ENCODE results near the gene EXD3.

The EXD3 gene

DNA sequence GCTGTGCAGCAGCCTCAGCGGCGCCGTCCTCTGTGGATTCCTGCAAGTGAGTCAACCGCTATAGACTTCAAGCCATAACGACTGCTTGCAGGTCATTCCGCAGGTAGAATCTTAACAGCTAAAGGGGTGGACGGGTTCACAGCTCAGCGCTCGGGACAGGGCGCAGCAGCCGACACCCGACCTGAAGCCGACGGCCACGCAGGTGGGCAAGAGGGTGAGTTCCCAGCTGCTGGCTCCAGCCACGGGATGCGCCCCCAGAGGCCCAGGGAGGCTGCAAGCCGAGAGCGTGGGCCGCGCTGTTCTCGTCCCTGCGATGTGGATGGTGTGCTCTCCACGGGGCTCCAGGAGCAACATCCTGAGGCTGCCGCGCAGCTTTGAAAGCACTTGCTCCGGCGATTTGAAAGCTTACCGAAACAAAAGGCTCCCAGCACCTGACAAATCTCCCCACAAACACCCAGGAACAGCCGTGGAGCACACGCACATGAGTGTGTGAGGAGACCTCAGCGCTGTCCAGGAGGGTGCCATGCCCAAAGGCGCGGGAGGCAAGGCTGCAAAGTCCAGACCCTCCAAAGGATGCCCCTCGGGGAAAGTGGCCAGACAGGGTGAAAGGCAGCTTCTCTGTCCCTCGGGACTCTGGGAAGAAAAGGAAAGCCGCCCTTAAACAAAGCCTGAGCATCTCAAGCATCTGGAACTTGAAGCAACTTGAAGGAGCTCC is 48.7 kb downstream of the EXD3 start:
- DNase-seq: no peak

DNA sequence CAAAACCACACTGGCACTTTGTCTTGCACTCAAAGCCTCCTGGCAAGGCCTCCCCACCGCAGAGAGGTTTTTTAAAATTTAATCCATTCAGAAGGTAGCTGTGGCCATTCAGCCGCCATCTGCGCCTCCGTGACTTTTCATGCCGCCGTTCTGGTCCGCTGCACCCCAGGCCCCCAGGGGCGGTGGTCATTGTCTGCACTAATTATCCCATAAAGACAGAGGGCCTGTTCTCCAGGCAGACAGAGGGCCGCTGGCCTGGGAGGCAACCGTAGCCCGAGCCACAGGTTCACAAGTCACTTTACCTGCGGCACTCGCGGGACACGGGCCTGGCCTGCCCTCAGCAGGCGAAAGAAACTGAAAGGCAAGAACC is 49.4 kb downstream of the EXD3 start:
- DNase-seq: no peak

DNA sequence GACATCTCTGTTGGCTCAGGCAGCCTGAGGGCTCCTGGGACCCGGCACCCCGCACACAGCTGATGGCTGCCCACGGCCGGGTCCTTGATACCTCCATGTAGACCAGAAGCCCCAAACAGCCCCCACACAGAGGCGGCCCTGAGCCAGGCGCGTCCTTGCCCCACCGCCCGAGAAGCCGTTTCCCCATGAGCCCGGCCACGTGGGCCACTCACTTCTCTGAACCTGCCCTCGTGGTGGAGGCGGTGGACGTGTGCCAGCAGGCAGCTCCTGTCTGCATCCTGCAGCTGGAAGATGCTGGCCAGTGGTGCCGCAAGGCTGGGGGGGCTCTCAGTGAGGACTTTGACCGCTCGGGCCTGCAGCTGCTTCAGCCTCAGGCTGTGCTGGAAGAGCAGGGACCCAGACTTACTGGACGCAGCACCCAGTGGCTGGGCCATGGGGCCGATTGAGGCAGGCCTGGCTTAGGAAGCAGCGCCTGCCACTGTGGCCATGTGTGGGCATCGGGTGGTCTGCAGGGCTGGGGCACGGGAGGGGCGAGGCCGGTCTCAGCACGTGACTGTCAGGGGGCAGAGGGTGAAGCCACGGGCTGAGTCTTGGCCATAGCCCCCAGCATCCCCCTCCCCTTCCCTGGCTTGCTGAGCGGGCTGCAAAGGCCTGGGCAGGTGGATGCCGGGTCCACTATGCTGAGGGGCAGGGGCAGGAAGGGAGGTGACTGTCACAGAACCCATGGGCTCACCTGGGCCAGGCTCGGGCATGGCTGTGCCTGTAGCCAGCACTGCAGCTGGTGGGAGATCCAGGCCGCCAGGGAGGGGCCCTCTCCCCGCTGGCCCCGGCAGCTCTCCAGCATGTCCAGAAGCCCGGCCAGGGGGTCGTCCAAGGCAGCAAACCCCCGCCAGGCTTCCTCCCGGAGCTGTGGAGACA is 50.0 kb downstream of the EXD3 start:
- DNase-seq: no peak

DNA sequence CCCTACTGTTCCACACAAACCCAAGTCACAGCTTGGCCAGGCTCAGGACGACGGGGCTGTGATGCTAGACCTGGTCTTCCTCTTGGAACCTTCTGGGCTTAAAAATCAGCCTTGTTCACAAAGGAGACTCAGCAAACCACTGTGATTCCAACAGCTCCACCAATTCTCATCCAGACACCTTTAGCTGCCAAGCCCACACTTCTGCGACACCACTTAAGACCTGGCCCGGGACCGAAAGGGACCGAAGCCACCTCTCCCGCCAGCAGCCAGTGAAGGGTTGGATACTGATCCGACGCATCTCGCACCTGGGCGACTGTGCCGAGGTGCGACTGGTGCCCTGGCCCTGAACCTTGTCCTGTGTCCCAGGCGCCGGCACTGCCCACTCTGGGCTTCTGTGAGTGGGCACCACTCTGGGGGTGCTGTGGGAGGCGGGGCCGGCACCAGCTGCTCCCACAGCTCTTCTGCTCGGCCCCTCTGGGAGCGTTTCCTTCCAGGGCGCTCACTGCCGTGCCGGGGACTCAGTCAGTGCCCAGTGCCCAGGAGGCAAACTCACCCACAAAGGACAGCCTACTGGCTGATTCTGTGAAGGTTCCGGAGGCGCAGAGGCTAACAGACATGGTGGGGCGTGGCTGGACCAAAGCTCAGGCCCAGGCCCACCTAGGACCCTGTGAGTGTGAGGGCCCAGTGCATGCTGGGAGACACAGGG is 50.9 kb downstream of the EXD3 start:
- DNase-seq: no peak

DNA sequence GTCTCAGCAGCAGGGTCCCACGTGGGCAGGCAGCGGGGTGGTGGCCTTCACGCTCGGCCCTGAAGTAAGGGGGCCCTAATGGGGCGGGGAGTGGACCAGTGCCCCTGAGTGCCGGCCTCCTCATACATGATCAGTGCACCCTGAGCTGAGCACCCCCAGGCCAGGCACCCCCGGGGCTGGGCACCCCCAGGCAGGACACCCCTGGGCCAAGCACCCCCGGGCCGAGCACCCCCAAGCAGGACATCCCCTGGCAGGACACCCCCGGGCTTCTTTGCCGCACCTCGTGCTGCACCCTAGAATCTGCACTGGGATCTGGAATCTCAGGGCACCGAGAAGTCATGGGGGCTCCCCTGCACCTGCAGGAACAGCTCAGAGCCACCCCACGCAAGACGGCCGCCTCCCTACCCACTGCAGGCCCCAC is 51.4 kb downstream of the EXD3 start:
- DNase-seq: no peak

DNA sequence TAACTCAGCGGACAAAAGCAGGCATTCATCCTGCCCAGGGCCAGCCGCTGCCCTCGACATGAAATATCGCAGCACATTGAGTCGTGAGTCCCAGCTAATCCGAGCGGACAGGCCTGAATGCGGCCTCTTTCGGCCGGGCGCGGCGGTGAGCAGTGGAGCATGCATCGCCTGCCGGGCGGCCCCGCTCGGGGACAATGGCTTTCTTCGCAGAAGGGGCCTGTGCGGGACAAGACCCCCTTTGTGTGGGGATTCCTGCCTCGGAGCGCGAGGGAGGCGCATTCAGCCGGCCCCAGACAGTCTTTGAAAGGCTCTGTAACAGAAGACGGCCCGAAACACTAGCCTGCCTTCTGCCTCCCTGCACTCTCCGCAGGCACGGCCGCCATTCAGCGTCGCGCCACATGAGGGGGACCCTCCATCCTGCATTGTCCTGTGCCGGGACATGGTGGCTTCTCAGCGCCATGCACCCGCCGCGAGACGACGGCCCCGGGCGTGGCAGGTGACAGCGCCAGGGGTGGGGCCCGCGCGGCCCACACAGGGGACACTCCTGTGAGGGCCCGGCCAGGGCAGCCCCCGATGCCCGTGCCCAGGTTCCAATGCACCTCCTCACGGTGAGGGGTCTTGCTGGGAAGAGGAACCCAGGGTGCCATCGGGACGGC is 52.0 kb downstream of the EXD3 start:
- no peak for DNase-seq

DNA sequence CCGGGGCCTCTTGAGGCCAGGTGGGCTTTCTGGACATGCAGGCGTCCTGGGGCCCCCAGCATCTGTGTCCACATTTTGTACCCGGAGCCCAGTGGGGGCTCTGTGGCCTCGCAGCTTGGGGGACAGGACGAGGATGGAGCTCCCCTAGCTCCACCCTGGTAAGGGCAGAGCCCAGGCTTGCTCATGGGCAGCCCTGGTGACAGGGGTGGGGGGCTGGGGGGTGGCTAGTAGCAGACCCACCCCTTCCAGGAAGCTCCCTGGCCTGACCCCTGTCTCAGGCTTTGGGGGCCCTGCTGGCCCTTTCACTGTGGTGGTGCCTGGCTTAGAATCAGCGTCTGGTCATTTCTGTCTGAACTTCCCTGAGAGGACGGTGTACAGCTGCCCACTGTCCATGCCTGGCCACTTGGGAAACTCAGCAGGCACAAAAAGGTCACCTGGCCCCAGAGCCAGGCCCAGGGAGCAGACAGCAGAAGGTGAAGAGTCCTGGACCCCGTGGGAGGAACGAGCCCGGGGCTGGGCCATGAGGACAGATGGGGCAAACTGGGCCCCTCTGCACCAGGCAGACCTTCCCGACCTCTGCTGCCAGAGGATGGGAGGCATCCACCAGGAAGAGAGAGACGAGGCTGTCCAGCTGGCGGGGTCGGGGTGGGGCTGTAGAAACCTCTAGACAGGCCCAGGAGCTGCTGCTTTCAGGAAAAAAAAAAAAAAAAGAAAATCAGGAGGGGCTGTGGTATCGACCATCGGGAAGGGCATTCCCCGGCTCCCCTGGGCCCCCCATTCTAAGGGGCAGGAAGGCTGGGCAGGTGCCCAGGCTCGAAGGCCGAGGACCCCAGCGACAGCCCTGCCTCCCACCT is 52.8 kb downstream of the EXD3 start:
- no peak for DNase-seq

DNA sequence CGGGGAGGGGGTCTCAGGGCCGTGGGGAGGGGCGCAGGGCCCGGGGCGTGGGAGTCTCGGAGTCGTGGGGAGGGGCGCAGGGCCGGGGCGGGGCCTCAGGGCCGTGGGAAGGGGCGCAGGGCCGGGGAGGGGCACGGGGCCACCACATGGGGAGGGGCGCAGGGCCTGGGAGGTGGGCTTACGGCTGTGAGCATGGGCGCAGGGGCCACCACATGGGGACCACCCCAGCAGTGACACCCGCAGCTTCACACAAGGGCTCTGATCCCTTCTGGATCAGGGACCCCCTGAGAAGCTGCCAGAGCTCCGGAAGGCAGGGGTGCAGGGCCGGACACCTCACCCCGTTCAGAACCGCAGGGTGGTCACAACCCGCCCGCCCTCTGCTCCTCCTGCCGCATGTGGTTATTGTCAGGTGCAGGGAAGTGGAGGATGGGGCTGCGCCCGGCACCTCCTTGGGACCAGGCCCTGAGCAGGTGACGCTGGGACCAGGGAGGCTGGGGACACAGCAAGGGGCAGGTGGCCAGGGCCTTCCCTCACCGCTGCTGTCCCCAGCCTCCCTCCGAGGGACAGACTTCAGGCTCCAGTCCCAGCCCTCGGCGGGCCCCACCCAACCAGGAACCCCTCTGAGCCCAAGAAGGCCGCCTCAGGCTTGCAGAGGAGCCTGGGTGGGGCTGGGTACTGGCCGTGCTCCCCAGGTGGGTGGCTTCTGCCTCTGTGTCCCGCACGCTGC is 53.7 kb downstream of the EXD3 start:
- DNase-seq: no peak

DNA sequence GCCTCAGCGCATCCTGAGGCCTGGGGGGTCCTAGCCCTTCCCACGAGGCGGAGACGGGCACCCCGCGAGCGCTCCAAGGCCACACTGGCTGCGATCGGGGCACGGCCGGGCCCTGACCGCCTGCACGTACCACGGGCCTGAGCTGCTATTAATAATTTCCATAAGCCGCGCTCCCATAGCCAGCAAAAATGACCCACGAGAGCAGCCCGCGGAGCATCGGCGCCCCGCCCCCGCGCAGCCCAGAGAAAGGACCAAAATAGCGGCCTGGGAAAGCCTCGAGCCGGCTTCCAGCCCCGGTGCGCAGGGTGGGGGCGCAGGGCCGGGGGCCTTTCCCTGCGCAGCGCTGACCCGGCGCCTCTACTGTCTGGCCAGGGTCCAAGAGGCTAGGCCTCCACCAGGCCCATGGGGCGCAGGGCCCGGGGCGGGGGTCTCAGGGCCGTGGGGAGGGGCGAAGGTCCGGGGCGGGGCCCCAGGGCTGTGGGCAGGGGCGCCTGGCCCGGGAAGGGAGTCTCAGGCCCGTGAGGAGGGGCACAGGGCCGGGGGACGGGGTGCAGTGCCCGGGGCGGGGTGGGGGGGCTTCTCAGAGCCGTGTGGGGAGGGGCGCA is 54.4 kb downstream of the EXD3 start:
- no peak for DNase-seq

DNA sequence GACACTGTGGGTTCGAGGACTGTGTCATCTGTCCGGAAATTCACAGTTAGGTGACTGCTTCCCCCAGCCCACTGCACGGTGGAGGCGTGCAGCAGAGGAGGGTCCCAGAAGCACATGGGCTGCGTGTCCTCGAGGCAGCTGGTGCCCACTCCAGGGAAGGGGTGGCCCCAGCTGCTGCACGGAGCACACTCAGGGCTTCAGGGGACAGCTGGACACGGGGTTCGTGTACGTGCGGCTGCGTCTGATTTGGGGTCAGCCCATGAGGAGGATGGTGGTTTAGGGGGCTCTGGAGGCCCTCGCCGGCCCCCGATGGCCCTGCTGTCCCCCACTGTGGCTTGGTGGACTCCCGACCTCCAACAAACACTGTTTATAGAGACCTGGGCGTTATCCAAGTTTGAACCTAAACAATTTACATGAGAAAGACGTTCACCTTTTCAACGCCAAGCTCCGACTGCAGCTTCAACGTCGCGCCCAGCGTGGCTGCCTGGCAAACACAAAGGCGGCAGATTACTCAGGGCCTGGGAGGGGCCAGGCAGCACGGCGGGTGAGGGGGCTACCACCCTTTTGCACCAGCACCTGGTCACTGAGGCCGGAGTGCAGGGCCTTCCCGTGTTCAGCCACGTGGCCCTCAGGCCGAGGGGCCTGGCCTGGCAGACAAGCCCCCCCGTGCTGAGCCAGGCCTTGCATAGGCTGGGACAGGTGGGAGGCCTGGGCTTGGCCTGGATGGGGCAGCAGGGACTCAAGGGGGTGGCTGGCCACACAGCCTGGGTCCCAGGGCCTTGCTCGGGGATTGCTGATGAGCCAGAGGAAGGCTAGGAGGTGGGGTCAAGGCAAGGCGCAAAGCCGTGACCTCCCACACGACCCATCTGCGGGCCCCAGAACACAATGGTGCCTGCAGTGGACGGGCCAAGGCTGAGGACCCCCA is 55.2 kb downstream of the EXD3 start:
- no peak for DNase-seq

DNA sequence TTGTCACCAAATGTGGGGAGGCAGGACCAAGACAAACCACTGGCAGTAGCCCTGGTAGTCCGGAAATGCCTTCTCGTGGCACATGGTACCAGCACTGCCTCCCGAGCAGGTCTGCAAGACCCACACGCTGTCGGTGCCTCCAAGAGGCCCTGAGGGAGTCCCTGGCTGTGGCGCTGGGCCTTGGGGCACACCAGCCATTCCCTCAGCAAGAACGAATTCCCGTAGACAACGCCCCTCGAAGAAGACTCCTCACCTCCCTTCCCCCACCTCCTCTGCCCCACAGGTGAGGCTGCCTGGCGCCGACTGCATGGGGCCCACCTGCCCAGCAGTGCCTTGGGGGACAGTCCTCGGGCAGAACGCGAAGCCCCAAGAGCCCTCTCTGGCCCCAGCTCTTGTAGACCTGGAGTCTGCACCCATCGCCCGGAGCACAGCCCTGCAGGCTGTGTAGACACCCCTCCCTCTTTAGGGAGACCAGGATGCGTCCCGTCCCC is 56.0 kb downstream of the EXD3 start:
- DNase-seq: no peak

DNA sequence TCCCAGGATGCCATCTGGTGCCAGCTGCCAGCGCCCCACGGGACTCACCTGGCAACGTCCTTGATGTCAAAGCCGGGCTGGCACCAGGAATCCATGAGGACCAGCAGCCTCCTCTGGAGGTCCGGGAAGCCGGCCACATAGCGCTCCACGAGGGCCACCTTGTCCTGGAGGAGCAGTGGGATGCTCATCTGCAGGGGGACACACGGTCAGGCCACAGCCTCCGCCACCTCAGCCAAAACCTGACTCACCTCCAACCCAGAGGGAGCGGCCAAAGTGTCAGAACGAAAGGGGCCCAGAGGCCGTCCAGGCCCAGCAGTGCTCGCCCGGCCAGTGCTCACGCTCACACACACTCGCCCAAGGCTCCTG is 56.5 kb downstream of the EXD3 start:
- DNase-seq: no peak

DNA sequence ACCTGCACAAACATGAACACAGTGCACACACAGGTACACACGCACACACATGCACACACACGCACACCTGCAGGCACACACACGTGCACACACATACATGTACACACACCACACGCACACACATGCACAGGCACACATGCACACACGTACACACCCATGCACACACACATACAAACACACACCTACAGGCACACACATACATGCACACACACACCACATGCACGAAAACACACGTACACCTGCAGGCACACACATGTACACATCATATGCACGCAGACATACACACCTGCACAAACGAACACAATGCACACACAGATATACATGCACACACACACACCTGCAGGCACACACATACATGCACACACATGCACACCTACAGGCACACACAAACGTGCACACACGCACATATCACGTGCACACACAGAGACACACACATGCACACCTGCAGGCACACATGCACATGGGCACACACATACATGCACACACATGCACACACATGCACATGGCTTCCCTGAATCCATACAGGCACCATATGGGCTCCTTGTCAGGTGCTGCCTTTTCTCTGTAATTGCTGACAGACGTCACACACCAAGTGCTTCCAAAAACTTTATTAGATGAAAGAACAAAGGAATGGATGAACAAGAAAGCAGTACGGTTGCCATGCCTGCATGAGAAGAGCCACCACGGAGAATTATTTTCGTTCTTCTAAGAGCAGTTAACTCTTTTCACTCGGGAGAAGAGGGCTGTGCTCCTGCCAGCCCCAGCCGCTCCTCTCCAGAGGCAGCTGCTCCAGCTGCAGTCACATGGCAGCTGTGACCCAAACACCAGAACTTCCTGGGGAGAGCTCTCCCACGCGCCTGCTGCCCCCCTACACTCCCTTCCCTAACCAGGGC is 57.2 kb downstream of the EXD3 start:
- DNase-seq: no peak

DNA sequence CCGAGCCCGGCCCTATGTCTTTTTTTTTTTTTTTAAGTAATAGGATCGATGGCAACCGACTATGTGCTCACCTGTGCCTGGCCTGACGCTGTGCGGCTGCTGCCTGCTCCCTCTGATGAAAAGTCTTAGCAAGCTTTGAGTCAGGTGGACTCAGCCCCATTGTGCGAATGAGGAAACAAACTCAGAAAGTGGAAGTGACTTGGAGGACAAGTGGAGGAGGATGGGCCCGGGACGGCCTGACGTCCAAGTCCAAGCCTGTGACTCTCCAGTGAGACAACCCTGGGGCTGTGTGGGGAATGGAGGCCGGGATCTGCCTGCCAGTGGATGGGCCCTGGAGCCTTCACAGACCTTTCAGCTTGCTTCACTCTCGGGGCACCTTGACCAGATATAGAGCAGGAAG is 57.9 kb downstream of the EXD3 start:
- DNase-seq: no peak

DNA sequence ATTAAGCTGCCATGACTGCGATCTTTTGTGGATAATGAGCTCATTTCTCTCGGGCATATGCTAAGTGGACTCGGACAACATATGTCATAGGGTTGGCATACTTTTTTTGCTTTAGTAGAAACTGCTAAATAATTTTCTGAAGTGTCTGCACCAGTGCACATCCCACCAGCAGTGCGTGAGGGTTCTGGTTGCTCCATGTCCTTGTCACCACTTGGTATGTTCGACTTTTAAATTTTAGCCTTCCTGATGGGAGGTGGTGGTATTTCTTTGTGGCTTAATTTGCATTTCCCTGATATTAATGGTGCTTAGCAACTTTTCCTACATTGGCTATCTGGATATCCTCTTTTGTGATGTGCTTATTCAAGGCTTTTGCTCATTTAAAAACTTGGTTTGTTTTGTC is 63.1 kb downstream of the EXD3 start:
- DNase-seq: no peak

DNA sequence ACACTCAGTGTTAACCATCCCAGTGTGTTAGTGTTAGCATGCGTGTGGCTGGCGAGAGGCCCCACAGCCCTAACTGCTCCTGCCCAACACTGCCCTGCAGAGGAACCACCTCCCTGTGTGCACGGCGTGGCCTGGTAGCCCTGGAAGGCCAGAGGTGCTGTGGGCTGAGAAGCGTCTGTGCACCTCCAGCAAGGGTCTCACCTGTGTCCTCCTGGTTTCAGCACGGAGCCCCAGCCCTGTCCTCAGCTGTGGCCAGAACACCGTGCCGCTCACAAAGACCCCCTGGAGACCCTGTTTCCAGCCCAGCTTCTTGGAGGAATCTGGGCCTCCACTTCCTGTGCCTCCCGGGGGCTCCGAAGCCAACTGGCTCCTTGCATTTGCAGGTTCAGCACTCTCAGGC is 64.8 kb downstream of the EXD3 start:
- no peak for DNase-seq

DNA sequence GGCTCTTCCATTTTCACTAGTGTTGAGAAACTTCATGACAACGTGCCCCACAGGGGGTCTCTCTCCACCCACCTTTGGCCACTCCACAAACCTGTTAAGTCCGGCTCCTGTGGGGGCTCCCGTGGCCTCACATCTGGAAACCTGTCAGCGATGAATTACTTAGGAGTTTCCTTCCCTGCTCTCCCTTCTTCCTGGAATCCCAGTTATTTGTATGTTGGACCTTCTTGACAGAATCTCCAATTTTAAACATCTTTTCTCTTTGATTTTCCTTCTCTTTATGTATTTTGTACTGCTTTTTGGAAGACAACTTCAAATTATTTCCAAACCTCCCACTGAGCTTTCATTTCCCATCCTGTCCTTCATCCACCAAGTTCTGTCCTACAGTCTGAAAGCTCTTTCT is 65.8 kb downstream of the EXD3 start:
- DNase-seq: no peak

DNA sequence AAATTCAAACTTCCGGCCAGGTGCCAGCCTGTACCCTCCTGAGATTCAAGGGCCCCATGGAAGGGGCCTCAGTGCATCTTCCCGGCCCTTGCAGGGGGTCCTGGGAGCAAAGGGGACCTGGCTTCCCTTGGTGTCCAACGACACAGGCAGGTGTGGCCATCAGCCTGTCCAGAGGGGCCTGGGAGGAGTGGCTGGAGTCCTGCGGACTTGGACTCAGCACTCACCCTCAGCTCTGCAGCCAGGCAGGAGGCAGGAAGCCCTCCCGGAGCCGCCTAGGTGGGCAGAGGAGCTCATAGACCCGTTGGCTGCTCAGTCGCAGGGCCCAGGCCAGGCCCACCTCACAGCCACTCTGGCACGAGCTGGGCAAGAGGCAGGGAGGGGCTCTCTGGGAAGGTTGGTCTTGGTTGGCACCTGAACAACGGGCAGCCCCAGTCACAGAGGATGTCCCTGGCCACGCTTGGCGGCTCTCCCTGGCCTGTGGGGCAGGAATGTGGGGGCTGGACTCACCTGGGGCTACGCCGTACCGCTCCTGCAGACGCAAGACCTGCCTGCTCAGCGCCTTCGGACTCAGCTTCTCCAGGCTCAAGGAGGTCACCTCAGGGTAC is 67.1 kb downstream of the EXD3 start:
- DNase-seq: no peak

All from fibroblast of skin of right quadriceps (primary cell).